Neuronal stem cell (in vitro differentiated cells): ENCODE measurements around the gene PRPS1L1.

Experiments
- DNase-seq: peaks from one replicate; pipeline ENCODE4 v3.0.0-alpha.2; 2013; ENCODE audit warnings: low spot score
- H2AFZ ChIP-seq: one replicate; pipeline ENCODE4 v1.6.1; 2013; ENCODE audit warnings: mild to moderate bottlenecking, low read length, inconsistent platforms
- H2AK5ac ChIP-seq: 2 replicates; pipeline ENCODE4 v1.6.1; 2013; ENCODE audit warnings: low read depth, mild to moderate bottlenecking, inconsistent platforms, low read length, moderate library complexity, mixed read lengths
- H2BK120ac ChIP-seq: 2 replicates; pipeline ENCODE4 v1.6.1; 2013; ENCODE audit warnings: low read depth, mild to moderate bottlenecking, inconsistent platforms, low read length, moderate library complexity, mixed read lengths
- H2BK12ac ChIP-seq: one replicate; pipeline ENCODE4 v1.6.1; 2013; ENCODE audit warnings: low read length, inconsistent platforms
- H2BK15ac ChIP-seq: 2 replicates; pipeline ENCODE4 v1.6.1; 2013; ENCODE audit warnings: mild to moderate bottlenecking, low read length, inconsistent platforms, mixed read lengths
- H2BK5ac ChIP-seq: one replicate; pipeline ENCODE4 v1.6.1; 2013; ENCODE audit warnings: inconsistent platforms, mild to moderate bottlenecking, low read length, moderate library complexity
- H3K14ac ChIP-seq: one replicate; pipeline ENCODE4 v1.6.1; 2013; ENCODE audit warnings: low read length, inconsistent platforms
- H3K18ac ChIP-seq: 2 replicates; pipeline ENCODE4 v1.6.1; 2013; ENCODE audit warnings: low read length, inconsistent platforms
- H3K23ac ChIP-seq: 2 replicates; pipeline ENCODE4 v1.6.1; 2013; ENCODE audit warnings: low read depth, mild to moderate bottlenecking, mixed read lengths, low read length, inconsistent platforms; ENCODE audit not compliant: poor library complexity
- H3K27ac ChIP-seq: replicated peaks from 3 replicates; pipeline ENCODE4 v1.5.1; 2013; ENCODE audit warnings: low read length, inconsistent platforms
- H3K27me3 ChIP-seq, 3 experiments: 2 replicates each; pipeline ENCODE4 v1.6.1; 2013; ENCODE audit warnings: low read length in 3 of 3, mild to moderate bottlenecking in 2 of 3, inconsistent platforms in 1 of 3, low read depth in 1 of 3, mixed read lengths in 1 of 3, moderate library complexity in 1 of 3; ENCODE audit not compliant: control insufficient read depth in 3 of 3, insufficient read depth in 3 of 3
- H3K36me3 ChIP-seq, 2 donors: replicated peaks in 1 of 2; 2 replicates each; pipeline ENCODE4 v1.6.1; 2013; ENCODE audit warnings: low read length in 2 of 2; ENCODE audit not compliant: control insufficient read depth in 2 of 2, insufficient read depth in 2 of 2
- H3K4ac ChIP-seq: 2 replicates; pipeline ENCODE4 v1.6.1; 2013; ENCODE audit warnings: inconsistent platforms, mild to moderate bottlenecking, low read length, moderate library complexity
- H3K4me1 ChIP-seq, 2 donors: 1 replicate in 1 of 2; 2 replicates in 1 of 2; pipeline ENCODE4 v1.6.1; 2013; ENCODE audit warnings: low read length in 2 of 2, low read depth in 1 of 2; ENCODE audit not compliant: control insufficient read depth in 2 of 2, insufficient read depth in 1 of 2
- H3K4me2 ChIP-seq: one replicate; pipeline ENCODE4 v1.6.1; 2013; ENCODE audit warnings: mild to moderate bottlenecking, low read length, inconsistent platforms; ENCODE audit not compliant: insufficient read depth, poor library complexity, severe bottlenecking
- H3K4me3 ChIP-seq, 2 donors: 2 replicates each; pipeline ENCODE4 v1.5.1; 2013; ENCODE audit warnings: low read length in 2 of 2, mild to moderate bottlenecking in 2 of 2, inconsistent platforms in 1 of 2, moderate library complexity in 1 of 2
- H3K79me1 ChIP-seq: one replicate; pipeline ENCODE4 v1.6.1; 2013; ENCODE audit warnings: low read depth, mild to moderate bottlenecking, inconsistent platforms, low read length, moderate library complexity
- H3K9ac ChIP-seq: one replicate; pipeline ENCODE4 v1.6.1; 2013; ENCODE audit warnings: mild to moderate bottlenecking, low read depth, low read length, inconsistent platforms; ENCODE audit not compliant: poor library complexity
- H3K9me3 ChIP-seq, 2 donors: replicated peaks in 1 of 2; 2 replicates each; pipeline versions ENCODE3 to v1.6.1; 2013; ENCODE audit warnings: low read length in 2 of 2, mild to moderate bottlenecking in 2 of 2, inconsistent platforms in 1 of 2, low read depth in 1 of 2, mixed read lengths in 1 of 2, moderate library complexity in 1 of 2; ENCODE audit not compliant: control insufficient read depth in 2 of 2, insufficient read depth in 1 of 2
- H4K8ac ChIP-seq: one replicate; pipeline ENCODE4 v1.6.1; 2013; ENCODE audit warnings: low read depth, mild to moderate bottlenecking, inconsistent platforms, low read length, moderate library complexity
- H4K91ac ChIP-seq: one replicate; pipeline ENCODE4 v1.6.1; 2013; ENCODE audit warnings: low read length, low read depth, mild to moderate bottlenecking, inconsistent platforms; ENCODE audit not compliant: poor library complexity
- WGBS, 2 donors: extraction: QIAGEN DNeasy Blood & Tissue Kit; methylation state at CpG; one replicate each; pipeline ENCODE4 v1.1.7; 2013; ENCODE audit warnings: missing lambda C conversion rate in 2 of 2, mixed read lengths in 1 of 2; ENCODE audit not compliant: insufficient read length in 2 of 2, insufficient replicate concordance in 1 of 2; ENCODE audit errors: extremely low coverage in 2 of 2; 5-methylcytosine and 5-hydroxymethylcytosine counted together

Gene PRPS1L1

DNA sequence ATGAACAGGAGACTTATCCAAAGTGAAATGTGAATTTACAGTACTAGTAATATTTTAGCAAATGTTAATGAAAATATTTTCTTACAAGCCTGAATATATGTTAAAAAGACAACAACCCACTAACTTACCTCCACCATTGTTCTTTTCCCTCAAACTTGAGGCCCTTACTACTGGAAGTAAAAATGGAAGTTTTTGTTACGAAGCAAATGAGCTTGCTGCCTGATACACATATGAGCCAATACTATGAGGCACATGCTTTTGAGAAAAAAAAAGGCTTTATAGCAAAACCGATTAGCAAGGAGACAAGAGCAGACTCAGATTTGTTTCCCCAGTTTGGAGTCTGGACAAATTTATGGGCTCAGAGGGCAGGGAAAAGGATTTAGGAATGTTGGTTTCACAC is 29.0 kb downstream of the PRPS1L1 start:
- Histone ChIP-seq H2AFZ (no peak overlapping the region), H2BK5ac (no peak overlapping the region), H3K14ac (no peak overlapping the region), H3K4me2 (no peak overlapping the region), H2BK12ac (no peak overlapping the region), H3K27ac (no peak overlapping the region), H2BK120ac (no peak overlapping the region), H2BK15ac (no peak overlapping the region), H3K23ac (no peak overlapping the region), H3K9ac (no peak overlapping the region), H3K4ac (no peak overlapping the region), H3K9me3 (peaks cover 0 to 2% of the 10 kb centered on the region in 2 donors), H3K18ac (no peak overlapping the region), H3K79me1 (no peaks in the 10 kb centered on the region), H4K91ac (no peak overlapping the region), H3K4me3 (no peak overlapping the region), H3K4me1 (peaks cover 0 to 11% of the 10 kb centered on the region in 2 donors), H4K8ac (no peak overlapping the region), H3K36me3 (no peaks in the 10 kb centered on the region), H2AK5ac (no peak overlapping the region), H3K27me3 (no peaks in the 10 kb centered on the region)
- DNase-seq = no peak
- no CpG with 5 or more reads among the region's 2 CpGs for WGBS, 2 donors

DNA sequence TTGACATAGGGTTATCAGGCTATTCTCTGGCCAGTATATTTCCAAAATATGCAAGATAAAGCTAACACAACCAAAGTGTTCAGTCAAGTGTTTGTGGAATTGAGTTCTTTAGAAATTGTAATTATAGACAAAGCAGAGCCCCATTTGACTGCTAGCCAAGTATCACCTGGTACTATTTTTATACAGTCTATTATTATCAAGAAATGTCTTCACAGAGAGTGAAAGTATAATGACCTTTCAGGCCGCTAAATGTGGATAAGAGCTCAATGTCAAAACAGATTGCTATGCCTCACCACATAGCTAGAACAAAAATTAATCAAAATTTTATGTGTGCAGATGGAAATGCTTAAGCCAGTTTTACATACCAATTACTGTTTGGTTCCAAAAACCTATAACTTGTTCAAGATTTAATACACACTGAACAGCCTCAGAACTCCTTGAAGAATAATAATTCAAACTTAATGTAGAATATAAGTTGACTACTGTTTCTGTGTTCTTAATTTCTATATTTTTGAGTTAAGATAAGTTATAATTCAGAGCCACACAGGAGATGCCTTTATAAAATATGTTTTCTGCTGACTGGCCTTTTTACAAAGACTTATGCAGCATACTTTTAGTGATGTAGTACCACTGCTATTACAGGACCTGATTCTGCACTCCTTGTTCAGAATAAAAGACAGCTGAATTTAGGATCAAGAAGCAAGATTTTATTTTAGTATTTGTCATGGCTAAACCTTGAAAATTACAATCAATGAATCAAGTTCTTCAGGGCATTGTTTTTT is 31.0 kb downstream of the PRPS1L1 start:
- no peak overlapping the region for H3K4ac ChIP-seq
- H4K8ac ChIP-seq = no peak overlapping the region
- no peak overlapping the region for H2BK12ac ChIP-seq
- H3K23ac ChIP-seq = no peak overlapping the region
- H2AK5ac ChIP-seq = no peak overlapping the region
- H2BK15ac ChIP-seq = no peak overlapping the region
- H3K18ac ChIP-seq = no peak overlapping the region
- no peak overlapping the region for H3K9ac ChIP-seq
- no peaks in the 10 kb centered on the region for H3K79me1 ChIP-seq
- peaks cover 0 to 2% of the 10 kb centered on the region in 2 donors for H3K9me3 ChIP-seq
- H2BK120ac ChIP-seq = no peak overlapping the region
- no peak overlapping the region for H3K14ac ChIP-seq
- H3K4me2 ChIP-seq = no peak overlapping the region
- no peak overlapping the region for H2BK5ac ChIP-seq
- H2AFZ ChIP-seq = no peak overlapping the region
- no peak overlapping the region for H3K27ac ChIP-seq
- no CpG with 5 or more reads among the region's 1 CpG for WGBS, 2 donors
- DNase-seq = no peak
- H3K27me3 ChIP-seq = no peaks in the 10 kb centered on the region
- H3K4me1 ChIP-seq = peaks cover 0 to 15% of the 10 kb centered on the region in 2 donors
- H3K4me3 ChIP-seq = no peak overlapping the region
- no peaks in the 10 kb centered on the region for H3K36me3 ChIP-seq
- H4K91ac ChIP-seq = no peak overlapping the region

DNA sequence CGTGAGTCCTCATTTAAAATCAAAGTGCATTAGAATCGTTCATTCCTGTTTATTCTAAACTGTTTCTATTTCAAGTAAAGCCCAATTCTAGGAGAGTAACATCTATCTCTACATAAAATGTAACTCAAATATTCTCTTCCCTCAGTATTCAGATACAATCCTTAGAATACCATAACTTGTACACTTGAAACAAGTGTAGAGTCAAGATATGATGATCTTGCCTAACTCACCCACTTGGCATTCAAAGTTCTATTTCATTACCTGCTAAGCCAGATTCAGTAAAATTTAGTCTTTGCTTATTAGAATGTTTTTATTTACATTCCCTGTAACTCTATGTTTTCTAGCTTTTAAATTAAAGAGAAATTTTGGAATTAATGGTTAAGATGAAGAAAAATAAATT is 31.6 kb downstream of the PRPS1L1 start:
- Histone ChIP-seq H3K23ac (no peak overlapping the region), H3K14ac (no peak overlapping the region), H3K4me2 (no peak overlapping the region), H3K9me3 (peaks cover 0 to 2% of the 10 kb centered on the region in 2 donors), H3K4ac (no peak overlapping the region), H3K4me1 (peaks cover 0 to 15% of the 10 kb centered on the region in 2 donors), H2AFZ (no peak overlapping the region), H2BK5ac (no peak overlapping the region), H2BK120ac (no peak overlapping the region), H3K27ac (no peak overlapping the region), H2BK12ac (no peak overlapping the region), H4K8ac (no peak overlapping the region), H3K27me3 (no peaks in the 10 kb centered on the region), H3K9ac (no peak overlapping the region), H2BK15ac (no peak overlapping the region), H4K91ac (no peak overlapping the region), H3K79me1 (no peaks in the 10 kb centered on the region), H2AK5ac (no peak overlapping the region), H3K4me3 (no peak overlapping the region), H3K18ac (no peak overlapping the region), H3K36me3 (no peaks in the 10 kb centered on the region)
- DNase-seq = no peak
- no CpG with 5 or more reads among the region's 2 CpGs for WGBS, 2 donors

DNA sequence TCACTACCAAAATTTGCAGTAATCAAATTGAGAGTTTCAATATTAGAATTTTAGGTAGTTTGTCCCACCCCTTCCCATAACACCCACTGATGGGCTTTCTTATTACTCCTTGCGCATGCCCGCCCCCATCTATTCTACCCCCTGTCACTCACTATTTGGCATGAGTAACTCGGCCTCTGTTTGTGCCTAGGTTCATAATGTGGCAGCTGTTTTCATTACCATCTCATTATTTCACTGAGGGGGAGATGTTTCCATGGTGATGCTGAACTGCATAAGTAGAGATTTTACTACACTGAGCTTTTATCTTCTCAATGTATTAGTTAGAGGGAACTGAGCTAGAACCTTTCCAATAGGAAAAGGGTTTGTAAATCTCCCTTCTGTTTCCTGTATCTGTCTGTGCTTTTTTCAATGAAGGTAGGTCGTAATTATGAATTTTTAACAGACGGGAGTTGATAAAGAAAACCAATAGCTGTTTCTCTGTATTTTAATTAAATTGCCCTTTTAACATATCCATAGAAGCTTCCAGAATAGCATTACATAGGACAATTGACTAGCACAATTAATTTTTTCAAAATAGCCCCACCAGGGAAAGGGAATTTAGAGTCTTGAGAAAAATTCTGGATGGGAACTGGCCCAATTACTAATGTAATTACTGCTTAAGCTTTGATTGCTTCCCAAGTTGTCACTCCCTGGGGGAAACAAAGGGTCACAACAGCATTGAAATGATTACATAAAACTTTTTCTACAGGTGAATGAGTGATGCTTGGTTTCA is 33.4 kb downstream of the PRPS1L1 start:
- Histone ChIP-seq H2BK120ac (no peak overlapping the region), H3K14ac (no peak overlapping the region), H2BK12ac (no peak overlapping the region), H2AK5ac (no peak overlapping the region), H3K18ac (no peak overlapping the region), H3K4me3 (no peak overlapping the region), H3K23ac (no peak overlapping the region), H2BK15ac (no peak overlapping the region), H3K27ac (no peak overlapping the region), H3K4ac (no peak overlapping the region), H3K9me3 (peaks cover 0 to 2% of the 10 kb centered on the region in 2 donors), H3K4me2 (no peak overlapping the region), H3K9ac (no peak overlapping the region), H3K36me3 (no peaks in the 10 kb centered on the region), H4K91ac (no peak overlapping the region), H3K27me3 (no peaks in the 10 kb centered on the region), H2AFZ (peak overlapping the region; percentile 90), H3K4me1 (peaks cover 0 to 15% of the 10 kb centered on the region in 2 donors), H2BK5ac (no peak overlapping the region), H3K79me1 (no peaks in the 10 kb centered on the region), H4K8ac (no peak overlapping the region)
- no CpG with 5 or more reads among the region's 5 CpGs for WGBS, 2 donors
- DNase-seq = no peak
